GM23338 (cell line): ENCODE data around the gene GRIK2. TPM values are rescaled to one million over a fixed set of nuclear protein-coding genes. Genes with fewer than 3 reads are reported as not detected.

Experiments used
- ATAC-seq: fragments of 200-7000 bp; cut with Tn5 transposase; 3 replicates; pipeline ENCODE4 v1.9.1; 2020
- DNase-seq: peaks from one replicate; pipeline ENCODE4 v3.0.0-alpha.2; 2015; ENCODE audit warnings: low spot score
- H2AFZ ChIP-seq: fragments of 200-600 bp; sonication (generic); 2 replicates; pipeline ENCODE4 v1.8.0; 2016; ENCODE audit warnings: antibody characterized with exemption, mild to moderate bottlenecking, moderate library complexity
- H3F3A ChIP-seq: fragments of 200-600 bp; sonication (generic); replicated peaks from 2 replicates; pipeline ENCODE4 v1.8.0; 2017; ENCODE audit warnings: antibody characterized with exemption, mixed run types, low read depth
- H3K27ac ChIP-seq: fragments of 200-600 bp; sonication (generic); 2 replicates; pipeline ENCODE4 v1.6.1; 2016; ENCODE audit warnings: low read depth
- H3K27me3 ChIP-seq: fragments of 200-600 bp; sonication (generic); 2 replicates; pipeline ENCODE4 v1.8.0; 2016; ENCODE audit warnings: mild to moderate bottlenecking, mixed run types, moderate library complexity; ENCODE audit not compliant: insufficient read depth
- H3K36me3 ChIP-seq: fragments of 200-600 bp; sonication (generic); 2 replicates; pipeline ENCODE4 v1.8.0; 2016; ENCODE audit warnings: mild to moderate bottlenecking; ENCODE audit not compliant: insufficient read depth
- H3K4me1 ChIP-seq: fragments of 200-600 bp; sonication (generic); 2 replicates; pipeline ENCODE4 v1.8.0; 2016; ENCODE audit warnings: mild to moderate bottlenecking, moderate library complexity; ENCODE audit not compliant: insufficient read depth
- H3K4me2 ChIP-seq: fragments of 200-600 bp; sonication (generic); 2 replicates; pipeline ENCODE4 v1.7.1; 2017; ENCODE audit warnings: mixed run types
- H3K4me3 ChIP-seq: fragments of 200-600 bp; sonication (generic); 2 replicates; pipeline ENCODE4 v1.6.1; 2016; ENCODE audit warnings: mixed run types
- H3K79me2 ChIP-seq: fragments of 200-600 bp; sonication (generic); replicated peaks from 2 replicates; pipeline ENCODE4 v1.8.0; 2017; ENCODE audit warnings: mild to moderate bottlenecking; ENCODE audit not compliant: insufficient read depth
- H3K9me2 ChIP-seq: fragments of 200-600 bp; sonication (generic); 2 replicates; pipeline ENCODE4 v1.8.0; 2017; ENCODE audit not compliant: insufficient read depth
- H4K20me1 ChIP-seq: fragments of 200-600 bp; sonication (generic); replicated peaks from 2 replicates; pipeline ENCODE4 v1.8.0; 2017; ENCODE audit warnings: mild to moderate bottlenecking; ENCODE audit not compliant: insufficient read depth
- H3K27ac Mint-ChIP-seq: 2 replicates; pipeline ENCODE4 v1.8.0; 2020; ENCODE audit warnings: inconsistent platforms, mild to moderate bottlenecking, moderate library complexity, mixed read lengths
- H3K27me3 Mint-ChIP-seq: 3 replicates; pipeline ENCODE4 v1.8.0; 2022; ENCODE audit warnings: low read depth, mild to moderate bottlenecking, moderate library complexity, mixed read lengths, inconsistent platforms; ENCODE audit not compliant: insufficient read depth, poor library complexity
- H3K36me3 Mint-ChIP-seq: 3 replicates; pipeline ENCODE4 v1.8.0; 2021; ENCODE audit warnings: low read depth, mild to moderate bottlenecking, inconsistent platforms, moderate library complexity, mixed read lengths
- H3K4me1 Mint-ChIP-seq: 3 replicates; pipeline ENCODE4 v1.8.0; 2020; ENCODE audit warnings: mild to moderate bottlenecking, inconsistent platforms, mixed read lengths
- H3K4me3 Mint-ChIP-seq: 3 replicates; pipeline ENCODE4 v1.8.0; 2021; ENCODE audit warnings: moderate library complexity, mild to moderate bottlenecking, inconsistent platforms, mixed read lengths
- H3K9me3 Mint-ChIP-seq: 3 replicates; pipeline ENCODE4 v1.8.0; 2020; ENCODE audit warnings: moderate library complexity, mild to moderate bottlenecking, inconsistent platforms, mixed read lengths
- EZH2phosphoT487 ChIP-seq: fragments of 200-600 bp; sonication (generic); IDR thresholded peaks from one replicate; pipeline ENCODE4 v1.8.1; 2018; ENCODE audit warnings: antibody characterized with exemption; ENCODE audit not compliant: unreplicated experiment
- JUNB ChIP-seq: IDR thresholded peaks from one replicate; pipeline ENCODE4 v1.6.1; 2016; ENCODE audit warnings: antibody characterized with exemption; ENCODE audit not compliant: unreplicated experiment
- NANOG ChIP-seq: IDR thresholded peaks from 2 replicates; pipeline ENCODE4 v1.6.1; 2016; ENCODE audit warnings: antibody characterized with exemption, borderline replicate concordance
- ZNF331 ChIP-seq: fragments of 250-450 bp; sonication (Bioruptor Pico); IDR thresholded peaks from 2 replicates; pipeline ENCODE4 v1.5.0; 2020; ENCODE audit warnings: low read depth, mild to moderate bottlenecking, moderate library complexity
- polyA plus RNA-seq: library from polyadenylated mRNA; unstranded; fragments of >200 nt; fragmentation: Nextera tagmentation; extraction: Ambion mirVana; gene quantifications from 2 replicates; pipeline ENCODE4 v1.2.1, GENCODE V29; 2016
- total RNA-seq: library from RNA; depleted of rRNA; stranded (reverse); fragments of >200 nt; shearing (Covaris generic); gene quantifications from 2 replicates; pipeline ENCODE4 v1.2.3, GENCODE V29; 2014
- TF ChIP-seq, protein P1 (sequence below): fragments of 250-450 bp; sonication (Bioruptor Pico); IDR thresholded peaks from 2 replicates; pipeline ENCODE4 v1.5.0; 2020; ENCODE audit warnings: mild to moderate bottlenecking, moderate library complexity
- TF ChIP-seq, protein P2 (sequence below): IDR thresholded peaks from 2 replicates; pipeline ENCODE4 v1.6.1; 2016; ENCODE audit warnings: antibody characterized with exemption

Gene GRIK2
- total and polyA plus RNA-seq, 2 experiments from 2014 or later: 0.73 to 3.0 TPM

DNA sequence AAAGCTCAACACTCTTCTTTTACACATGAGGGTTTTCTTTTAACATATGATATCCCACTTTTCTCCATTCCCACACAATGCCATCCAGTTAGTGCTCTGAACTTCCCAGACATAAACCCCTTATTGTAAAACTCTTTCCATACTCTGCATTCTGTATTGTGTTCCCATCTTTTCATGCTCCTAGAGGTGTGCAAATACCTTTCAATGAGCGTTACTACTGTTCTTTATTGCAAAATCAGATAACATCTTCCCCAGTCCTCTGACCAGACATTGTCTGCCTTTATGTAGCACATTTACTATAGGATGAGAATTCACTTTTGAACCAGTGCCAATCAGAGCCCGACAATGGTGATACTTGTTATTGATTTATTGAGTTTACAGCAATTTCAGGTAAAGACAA, 296.2 kb downstream of the GRIK2 start:
- Histone ChIP-seq H3K9me2 (no peaks in the 10 kb centered on the region), H4K20me1 (no peaks in the 10 kb centered on the region)
- peaks cover 2% of the 10 kb centered on the region for H3K27me3 Mint-ChIP-seq

DNA sequence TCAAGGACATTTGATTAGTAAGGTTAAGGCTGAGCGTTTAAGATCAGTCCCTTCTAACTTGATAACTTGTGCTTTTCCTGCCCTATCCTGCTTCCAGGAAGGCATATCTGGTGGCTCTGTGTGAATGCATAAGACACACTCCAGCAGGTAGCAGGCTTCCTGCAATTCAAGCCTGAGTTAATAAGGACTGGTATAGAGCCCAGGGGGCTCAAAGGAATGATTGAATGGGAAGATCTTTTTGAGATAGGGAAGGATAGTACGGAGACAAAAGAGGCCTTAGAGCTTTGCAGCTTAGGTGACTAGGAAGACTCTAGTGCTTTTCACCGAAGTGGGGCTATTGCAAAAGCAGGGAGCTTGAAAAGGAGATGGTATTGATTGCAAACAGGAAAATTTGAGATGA, 307.1 kb downstream of the GRIK2 start:
- peak; percentile 91 for ATAC-seq
- no peaks in the 10 kb centered on the region for H3F3A ChIP-seq
- peak; percentile 30 for DNase-seq
- Mint-ChIP-seq H3K36me3 (no peaks in the 10 kb centered on the region), H3K27me3 (no peaks in the 10 kb centered on the region), H3K27ac (peak overlapping the region; percentile 7; the same call in 1 of the 2 replicates), H3K4me3 (no peak overlapping the region), H3K4me1 (peaks cover 23% of the 10 kb centered on the region), H3K9me3 (no peaks in the 10 kb centered on the region)
- no peak for TF ChIP-seq NANOG
- TF ChIP-seq, protein P1, sequence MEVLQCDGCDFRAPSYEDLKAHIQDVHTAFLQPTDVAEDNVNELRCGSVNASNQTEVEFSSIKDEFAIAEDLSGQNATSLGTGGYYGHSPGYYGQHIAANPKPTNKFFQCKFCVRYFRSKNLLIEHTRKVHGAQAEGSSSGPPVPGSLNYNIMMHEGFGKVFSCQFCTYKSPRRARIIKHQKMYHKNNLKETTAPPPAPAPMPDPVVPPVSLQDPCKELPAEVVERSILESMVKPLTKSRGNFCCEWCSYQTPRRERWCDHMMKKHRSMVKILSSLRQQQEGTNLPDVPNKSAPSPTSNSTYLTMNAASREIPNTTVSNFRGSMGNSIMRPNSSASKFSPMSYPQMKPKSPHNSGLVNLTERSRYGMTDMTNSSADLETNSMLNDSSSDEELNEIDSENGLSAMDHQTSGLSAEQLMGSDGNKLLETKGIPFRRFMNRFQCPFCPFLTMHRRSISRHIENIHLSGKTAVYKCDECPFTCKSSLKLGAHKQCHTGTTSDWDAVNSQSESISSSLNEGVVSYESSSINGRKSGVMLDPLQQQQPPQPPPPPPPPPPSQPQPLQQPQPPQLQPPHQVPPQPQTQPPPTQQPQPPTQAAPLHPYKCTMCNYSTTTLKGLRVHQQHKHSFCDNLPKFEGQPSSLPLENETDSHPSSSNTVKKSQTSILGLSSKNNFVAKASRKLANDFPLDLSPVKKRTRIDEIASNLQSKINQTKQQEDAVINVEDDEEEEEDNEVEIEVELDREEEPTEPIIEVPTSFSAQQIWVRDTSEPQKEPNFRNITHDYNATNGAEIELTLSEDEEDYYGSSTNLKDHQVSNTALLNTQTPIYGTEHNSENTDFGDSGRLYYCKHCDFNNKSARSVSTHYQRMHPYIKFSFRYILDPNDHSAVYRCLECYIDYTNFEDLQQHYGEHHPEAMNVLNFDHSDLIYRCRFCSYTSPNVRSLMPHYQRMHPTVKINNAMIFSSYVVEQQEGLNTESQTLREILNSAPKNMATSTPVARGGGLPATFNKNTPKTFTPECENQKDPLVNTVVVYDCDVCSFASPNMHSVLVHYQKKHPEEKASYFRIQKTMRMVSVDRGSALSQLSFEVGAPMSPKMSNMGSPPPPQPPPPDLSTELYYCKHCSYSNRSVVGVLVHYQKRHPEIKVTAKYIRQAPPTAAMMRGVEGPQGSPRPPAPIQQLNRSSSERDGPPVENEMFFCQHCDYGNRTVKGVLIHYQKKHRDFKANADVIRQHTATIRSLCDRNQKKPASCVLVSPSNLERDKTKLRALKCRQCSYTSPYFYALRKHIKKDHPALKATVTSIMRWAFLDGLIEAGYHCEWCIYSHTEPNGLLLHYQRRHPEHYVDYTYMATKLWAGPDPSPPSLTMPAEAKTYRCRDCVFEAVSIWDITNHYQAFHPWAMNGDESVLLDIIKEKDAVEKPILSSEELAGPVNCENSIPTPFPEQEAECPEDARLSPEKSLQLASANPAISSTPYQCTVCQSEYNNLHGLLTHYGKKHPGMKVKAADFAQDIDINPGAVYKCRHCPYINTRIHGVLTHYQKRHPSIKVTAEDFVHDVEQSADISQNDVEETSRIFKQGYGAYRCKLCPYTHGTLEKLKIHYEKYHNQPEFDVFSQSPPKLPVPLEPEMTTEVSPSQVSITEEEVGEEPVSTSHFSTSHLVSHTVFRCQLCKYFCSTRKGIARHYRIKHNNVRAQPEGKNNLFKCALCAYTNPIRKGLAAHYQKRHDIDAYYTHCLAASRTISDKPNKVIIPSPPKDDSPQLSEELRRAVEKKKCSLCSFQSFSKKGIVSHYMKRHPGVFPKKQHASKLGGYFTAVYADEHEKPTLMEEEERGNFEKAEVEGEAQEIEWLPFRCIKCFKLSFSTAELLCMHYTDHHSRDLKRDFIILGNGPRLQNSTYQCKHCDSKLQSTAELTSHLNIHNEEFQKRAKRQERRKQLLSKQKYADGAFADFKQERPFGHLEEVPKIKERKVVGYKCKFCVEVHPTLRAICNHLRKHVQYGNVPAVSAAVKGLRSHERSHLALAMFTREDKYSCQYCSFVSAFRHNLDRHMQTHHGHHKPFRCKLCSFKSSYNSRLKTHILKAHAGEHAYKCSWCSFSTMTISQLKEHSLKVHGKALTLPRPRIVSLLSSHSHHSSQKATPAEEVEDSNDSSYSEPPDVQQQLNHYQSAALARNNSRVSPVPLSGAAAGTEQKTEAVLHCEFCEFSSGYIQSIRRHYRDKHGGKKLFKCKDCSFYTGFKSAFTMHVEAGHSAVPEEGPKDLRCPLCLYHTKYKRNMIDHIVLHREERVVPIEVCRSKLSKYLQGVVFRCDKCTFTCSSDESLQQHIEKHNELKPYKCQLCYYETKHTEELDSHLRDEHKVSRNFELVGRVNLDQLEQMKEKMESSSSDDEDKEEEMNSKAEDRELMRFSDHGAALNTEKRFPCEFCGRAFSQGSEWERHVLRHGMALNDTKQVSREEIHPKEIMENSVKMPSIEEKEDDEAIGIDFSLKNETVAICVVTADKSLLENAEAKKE (CRISPR knock-in tag): no peak
- TF ChIP-seq JUNB: no peak
- TF ChIP-seq, protein P2, sequence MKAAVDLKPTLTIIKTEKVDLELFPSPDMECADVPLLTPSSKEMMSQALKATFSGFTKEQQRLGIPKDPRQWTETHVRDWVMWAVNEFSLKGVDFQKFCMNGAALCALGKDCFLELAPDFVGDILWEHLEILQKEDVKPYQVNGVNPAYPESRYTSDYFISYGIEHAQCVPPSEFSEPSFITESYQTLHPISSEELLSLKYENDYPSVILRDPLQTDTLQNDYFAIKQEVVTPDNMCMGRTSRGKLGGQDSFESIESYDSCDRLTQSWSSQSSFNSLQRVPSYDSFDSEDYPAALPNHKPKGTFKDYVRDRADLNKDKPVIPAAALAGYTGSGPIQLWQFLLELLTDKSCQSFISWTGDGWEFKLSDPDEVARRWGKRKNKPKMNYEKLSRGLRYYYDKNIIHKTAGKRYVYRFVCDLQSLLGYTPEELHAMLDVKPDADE: no peak
- no peak for TF ChIP-seq ZNF331 (CRISPR knock-in tag)
- H3K27me3 ChIP-seq: no peaks in the 10 kb centered on the region
- H3K79me2 ChIP-seq: no peaks in the 10 kb centered on the region
- no peak overlapping the region for H3K27ac ChIP-seq
- no peak overlapping the region for H2AFZ ChIP-seq
- peaks cover 6% of the 10 kb centered on the region; the same call in 1 of the 2 replicates for H3K4me1 ChIP-seq
- H4K20me1 ChIP-seq: no peaks in the 10 kb centered on the region
- H3K36me3 ChIP-seq: no peaks in the 10 kb centered on the region
- no peaks in the 10 kb centered on the region for H3K9me2 ChIP-seq
- H3K4me2 ChIP-seq: no peak overlapping the region
- H3K4me3 ChIP-seq: no peak overlapping the region

More for the DNA sequence above, 296.2 kb downstream of the GRIK2 start:
- TF ChIP-seq EZH2phosphoT487: no peak
- Histone ChIP-seq H3K36me3 (no peaks in the 10 kb centered on the region), H3K27ac (no peak overlapping the region), H3K4me3 (no peak overlapping the region), H2AFZ (no peak overlapping the region), H3K4me1 (no peaks in the 10 kb centered on the region), H3K4me2 (no peak overlapping the region), H3F3A (no peaks in the 10 kb centered on the region), H3K27me3 (no peaks in the 10 kb centered on the region), H3K79me2 (no peaks in the 10 kb centered on the region)
- Mint-ChIP-seq H3K4me1 (no peaks in the 10 kb centered on the region), H3K27ac (no peak overlapping the region), H3K36me3 (no peaks in the 10 kb centered on the region), H3K9me3 (no peaks in the 10 kb centered on the region), H3K4me3 (no peak overlapping the region)
- no peak for DNase-seq
- no peak for ATAC-seq
